Right lobe of liver (tissue), 4 donors: Measurements from ENCODE around the gene GRIA3.

ENCODE experiments used
- CTCF ChIP-seq, 4 donors: fragments of 200-600 bp in 3 of 4; fragments of 450-650 bp in 1 of 4; IDR thresholded peaks; one replicate each; pipeline versions ENCODE4 v1.5.1 to v1.8.0; 2016 to 2022; ENCODE audit warnings: antibody characterized with exemption in 4 of 4, mild to moderate bottlenecking in 2 of 4
- POLR2A ChIP-seq: fragments of 450-650 bp; IDR thresholded peaks from one replicate; pipeline ENCODE4 v1.6.1; 2017; ENCODE audit warnings: antibody characterized with exemption, mild to moderate bottlenecking
- donor health status: DM: no; HTN: no; CAD: no.
- donor health status: DM: no; HTN: no; CAD: no.
- donor health status: DM: no; HTN: yes; CAD: no.

GRCh38 chrX:123193101-123193500, 9.0 kb downstream of the GRIA3 start:
- no peak for TF ChIP-seq CTCF (IDR thresholded peaks at IDR 0.05)
- TF ChIP-seq POLR2A: no peak
